Retinal pigment epithelial cell (primary cell): ENCODE results near the gene CEP95.
"Not testable (repeated sequence)": the region's sequence is repeated elsewhere in the genome, so short reads cannot be mapped to it uniquely, and the experiment has no call there.

ENCODE experiments used
- DNase-seq: peaks from one replicate; pipeline ENCODE4 v3.0.0-alpha.2; 2010; ENCODE audit warnings: low read depth
- H3K4me3 ChIP-seq: 2 replicates; pipeline ENCODE4 v1.5.1; 2011; ENCODE audit warnings: mild to moderate bottlenecking, low read length, control low read depth, moderate library complexity
- TF ChIP-seq, protein P1 (sequence below): conservative IDR thresholded peaks from 2 replicates; pipeline ENCODE4 v1.5.1; 2011; ENCODE audit warnings: low read depth, low read length, control low read depth, inconsistent platforms

CEP95 gene

DNA sequence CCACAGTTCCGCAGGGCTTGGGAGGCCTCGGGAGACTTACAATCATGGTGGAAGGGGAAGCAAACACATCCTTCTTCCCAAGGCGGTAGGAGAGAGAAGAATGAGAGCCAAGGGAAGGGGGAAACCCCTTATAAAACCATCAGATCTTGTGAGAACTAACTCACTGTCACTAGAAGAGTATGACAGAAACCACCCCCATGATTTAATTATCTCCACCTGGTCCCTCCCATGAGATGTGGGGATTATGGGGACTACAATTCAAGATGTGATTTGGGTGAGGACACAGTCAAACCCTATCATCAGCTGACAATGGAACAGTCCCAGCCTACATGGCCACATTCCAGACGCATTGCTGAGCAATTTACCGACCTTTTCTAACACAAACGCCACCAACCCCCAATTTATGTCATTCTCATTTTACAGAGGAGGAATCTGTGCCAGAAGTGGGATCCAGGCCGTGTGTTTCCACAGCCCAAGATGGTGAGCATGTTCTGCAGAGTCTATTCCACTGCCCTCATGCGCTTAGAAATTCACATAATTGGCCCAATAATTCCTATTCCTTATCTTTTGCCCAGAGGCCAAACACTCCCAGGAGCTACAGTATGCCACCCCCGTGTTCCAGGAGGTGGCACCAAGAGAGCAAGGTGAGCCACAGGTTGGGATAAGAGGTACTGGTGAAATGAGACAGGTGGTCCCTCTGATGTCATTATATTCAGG, 40.6 kb upstream of the CEP95 start:
- no peak overlapping the region for H3K4me3 ChIP-seq
- DNase-seq: no peak
- TF ChIP-seq, protein P1, sequence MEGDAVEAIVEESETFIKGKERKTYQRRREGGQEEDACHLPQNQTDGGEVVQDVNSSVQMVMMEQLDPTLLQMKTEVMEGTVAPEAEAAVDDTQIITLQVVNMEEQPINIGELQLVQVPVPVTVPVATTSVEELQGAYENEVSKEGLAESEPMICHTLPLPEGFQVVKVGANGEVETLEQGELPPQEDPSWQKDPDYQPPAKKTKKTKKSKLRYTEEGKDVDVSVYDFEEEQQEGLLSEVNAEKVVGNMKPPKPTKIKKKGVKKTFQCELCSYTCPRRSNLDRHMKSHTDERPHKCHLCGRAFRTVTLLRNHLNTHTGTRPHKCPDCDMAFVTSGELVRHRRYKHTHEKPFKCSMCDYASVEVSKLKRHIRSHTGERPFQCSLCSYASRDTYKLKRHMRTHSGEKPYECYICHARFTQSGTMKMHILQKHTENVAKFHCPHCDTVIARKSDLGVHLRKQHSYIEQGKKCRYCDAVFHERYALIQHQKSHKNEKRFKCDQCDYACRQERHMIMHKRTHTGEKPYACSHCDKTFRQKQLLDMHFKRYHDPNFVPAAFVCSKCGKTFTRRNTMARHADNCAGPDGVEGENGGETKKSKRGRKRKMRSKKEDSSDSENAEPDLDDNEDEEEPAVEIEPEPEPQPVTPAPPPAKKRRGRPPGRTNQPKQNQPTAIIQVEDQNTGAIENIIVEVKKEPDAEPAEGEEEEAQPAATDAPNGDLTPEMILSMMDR: no peak

DNA sequence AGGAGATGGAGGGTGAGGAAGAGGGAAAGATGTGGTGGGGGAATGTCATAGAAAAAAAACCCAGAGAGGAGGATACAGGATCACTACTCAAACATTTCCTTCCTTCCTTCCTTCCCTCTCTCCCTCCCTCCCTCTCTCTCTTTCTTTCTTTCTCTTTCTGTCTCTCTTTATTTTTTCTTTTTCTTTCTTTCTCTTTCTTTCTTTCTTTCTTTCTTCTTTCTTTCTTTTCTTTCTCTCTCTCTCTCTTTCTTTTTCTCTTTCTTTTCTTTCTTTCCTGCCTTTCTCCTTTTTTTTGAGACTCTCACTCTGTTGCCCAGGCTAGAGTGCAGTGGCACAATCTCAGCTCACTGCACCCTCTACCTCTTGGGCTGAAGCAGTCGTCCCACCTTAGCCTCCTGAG, 39.9 kb upstream of the CEP95 start:
- H3K4me3 ChIP-seq, DNase-seq: not testable (repeated sequence)

DNA sequence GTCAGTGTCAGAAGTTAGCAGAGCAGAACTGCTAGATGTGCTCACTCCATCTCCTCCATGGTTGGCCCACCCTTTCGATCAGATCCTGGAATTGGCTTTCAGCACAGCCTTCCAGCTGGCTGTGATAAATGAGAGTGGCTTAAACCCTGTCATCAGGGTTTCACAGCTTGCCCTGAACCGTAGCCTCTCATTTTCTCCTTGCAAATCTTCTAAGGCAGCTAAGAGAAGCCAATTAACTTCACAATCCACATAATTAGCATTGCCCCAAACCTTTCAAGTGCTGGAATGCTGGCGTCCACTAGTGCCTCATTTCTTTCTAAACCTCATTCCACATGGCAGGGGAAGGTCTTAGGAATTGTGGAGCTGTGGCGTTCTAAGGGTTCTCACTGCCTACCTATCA, 36.2 kb upstream of the CEP95 start:
- DNase-seq: peak; percentile 23
- TF ChIP-seq, protein P1: no peak

DNA sequence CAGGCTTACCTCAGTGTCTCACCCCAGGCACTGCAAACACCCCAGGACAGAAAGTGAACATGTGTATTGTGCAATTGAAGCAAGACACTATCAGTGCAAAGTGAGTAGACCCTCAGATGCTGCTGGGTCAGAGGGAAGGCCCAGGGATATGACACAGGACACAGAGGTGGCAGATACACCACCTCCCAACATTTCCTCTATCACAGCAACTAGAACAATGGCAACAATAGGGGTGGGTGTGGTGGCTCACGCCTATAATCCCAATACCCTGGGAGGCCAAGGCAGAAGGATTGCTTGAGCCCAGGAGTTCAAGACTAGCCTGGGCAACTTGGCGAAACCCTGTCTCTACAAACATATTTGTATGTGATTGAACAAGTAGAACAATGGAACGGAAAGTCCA, 35.3 kb upstream of the CEP95 start:
- TF ChIP-seq, protein P1: no peak
- H3K4me3 ChIP-seq: no peak overlapping the region
- DNase-seq: no peak

More for the DNA sequence above, 36.2 kb upstream of the CEP95 start:
- H3K4me3 ChIP-seq: no peak overlapping the region

DNA sequence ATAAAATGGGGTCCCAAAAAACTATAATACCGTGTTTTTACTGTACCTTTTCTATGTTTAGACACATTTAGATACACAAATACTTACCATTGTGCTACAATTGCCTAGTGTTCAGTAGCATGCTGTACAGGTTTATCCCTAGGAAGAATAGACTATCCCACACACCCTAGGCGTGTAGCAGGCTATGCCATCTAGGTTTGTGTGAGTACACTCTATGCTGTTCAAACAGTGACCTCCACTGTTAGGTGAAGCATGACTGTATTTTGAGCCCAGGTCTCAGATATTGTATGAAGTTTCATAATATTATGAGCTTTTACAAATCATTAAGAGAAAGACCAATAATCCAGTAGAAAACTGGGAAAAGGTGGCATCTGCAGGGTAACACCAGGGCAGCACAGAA, 34.2 kb upstream of the CEP95 start:
- H3K4me3 ChIP-seq: no peak overlapping the region
- TF ChIP-seq, protein P1: no peak
- DNase-seq: no peak

DNA sequence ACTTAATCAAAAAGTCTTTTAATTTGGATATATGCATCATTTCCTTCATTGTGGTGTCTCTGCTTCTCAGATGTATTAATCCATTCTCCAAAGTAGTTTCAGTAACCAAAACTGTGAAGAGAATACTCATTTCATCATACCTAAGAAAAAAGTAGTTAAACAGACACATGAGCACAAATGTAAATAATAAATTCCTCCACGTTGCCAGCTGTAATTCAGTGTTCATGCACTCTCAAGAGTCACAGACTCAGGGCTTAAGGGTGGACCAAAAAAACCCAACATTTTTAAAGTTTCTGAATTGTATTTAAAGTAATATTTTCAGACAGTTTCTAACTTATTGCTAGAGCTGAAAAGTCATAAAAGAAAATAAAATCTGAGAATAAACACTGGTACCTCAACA, 28.9 kb upstream of the CEP95 start:
- TF ChIP-seq, protein P1: no peak
- DNase-seq: no peak
- H3K4me3 ChIP-seq: no peak overlapping the region

DNA sequence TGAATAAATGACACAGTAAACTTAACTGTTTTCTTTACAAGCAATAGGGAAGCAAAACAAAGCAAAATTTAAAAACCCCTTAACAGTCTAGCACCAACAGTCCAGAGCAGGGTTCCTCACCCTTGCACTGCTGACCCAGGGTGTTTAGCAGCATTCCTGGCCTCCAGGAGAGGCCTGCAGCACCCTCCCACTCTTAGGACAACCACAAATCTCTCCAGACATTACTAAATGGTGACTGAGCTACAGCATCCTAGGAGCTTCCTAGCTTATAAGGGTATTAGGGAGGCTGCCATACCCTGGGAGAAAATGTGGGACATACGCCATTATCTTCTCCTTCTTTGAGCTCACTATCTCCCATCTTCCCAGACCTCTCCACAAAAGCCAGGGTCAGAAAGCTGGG, 25.8 kb upstream of the CEP95 start:
- no peak overlapping the region for H3K4me3 ChIP-seq
- TF ChIP-seq, protein P1: no peak
- no peak for DNase-seq
